Mucosa of descending colon (tissue), 3 donors: ENCODE data around the gene KCNJ14. TPM values are rescaled to one million over a fixed set of nuclear protein-coding genes. Genes with fewer than 3 reads are reported as not detected.

Source experiments
- ATAC-seq: fragments of 200-7000 bp; cut with Tn5 transposase; one replicate; pipeline ENCODE4 v1.9.1; 2020; ENCODE audit warnings: mild to moderate bottlenecking, moderate library complexity
- DNase-seq, 3 donors: peaks; one replicate each; pipeline ENCODE4 v3.0.0-alpha.2; 2020
- H3K36me3 ChIP-seq: fragments of 200-600 bp; one replicate; pipeline ENCODE4 v1.8.0; 2021; ENCODE audit warnings: low read depth, mild to moderate bottlenecking
- H3K4me1 ChIP-seq: fragments of 200-600 bp; one replicate; pipeline ENCODE4 v1.8.0; 2021; ENCODE audit warnings: low read depth, mild to moderate bottlenecking
- H3K4me3 ChIP-seq: fragments of 200-600 bp; one replicate; pipeline ENCODE4 v1.8.0; 2021; ENCODE audit warnings: mild to moderate bottlenecking
- H3K9me3 ChIP-seq: fragments of 200-600 bp; one replicate; pipeline ENCODE4 v1.8.0; 2021; ENCODE audit warnings: mild to moderate bottlenecking
- intact Hi-C, 2 donors: fragments of 100-400 bp; cut with DNase I in 1 of 2; cut with micrococcal nuclease in 1 of 2; formaldehyde crosslinking; loops; one replicate each; pipeline versions ENCODE4 v1.11.0 to v1.11.1; 2022; cut with DNase I, micrococcal nuclease
- total RNA-seq, 3 donors: library from RNA; stranded (reverse); fragmentation: NEBNext Ultra II Directional in 2 of 3; extraction: Animal tissue kit (Norgen Biotek cat#: 25700) in 2 of 3; gene quantifications; one replicate each; pipeline versions ENCODE4 v1.2.1 to v1.2.4, GENCODE V29; 2021 to 2023
- TF ChIP-seq, protein P1 (sequence below): fragments of 200-600 bp; IDR thresholded peaks from one replicate; pipeline ENCODE4 v1.8.0; 2022; ENCODE audit warnings: antibody characterized with exemption, mild to moderate bottlenecking
- donor health status: DM: no; HTN: no; CAD: no; lungs with moderate emphysema.
- donor health status: DM: no; HTN: no; CAD: no.
- donor health status: DM: no; HTN: yes; CAD: no.

The KCNJ14 gene
- total RNA-seq, 3 donors from 2014 or later: 0.46 to 1.3 (median 0.67) TPM

GRCh38 chr19:48473161-48473966 is 18.0 kb downstream of the KCNJ14 start:
- H3K4me1 ChIP-seq: peaks cover 12% of the 10 kb centered on the region
- peaks cover 10% of the 10 kb centered on the region for H3K36me3 ChIP-seq
- TF ChIP-seq, protein P1, sequence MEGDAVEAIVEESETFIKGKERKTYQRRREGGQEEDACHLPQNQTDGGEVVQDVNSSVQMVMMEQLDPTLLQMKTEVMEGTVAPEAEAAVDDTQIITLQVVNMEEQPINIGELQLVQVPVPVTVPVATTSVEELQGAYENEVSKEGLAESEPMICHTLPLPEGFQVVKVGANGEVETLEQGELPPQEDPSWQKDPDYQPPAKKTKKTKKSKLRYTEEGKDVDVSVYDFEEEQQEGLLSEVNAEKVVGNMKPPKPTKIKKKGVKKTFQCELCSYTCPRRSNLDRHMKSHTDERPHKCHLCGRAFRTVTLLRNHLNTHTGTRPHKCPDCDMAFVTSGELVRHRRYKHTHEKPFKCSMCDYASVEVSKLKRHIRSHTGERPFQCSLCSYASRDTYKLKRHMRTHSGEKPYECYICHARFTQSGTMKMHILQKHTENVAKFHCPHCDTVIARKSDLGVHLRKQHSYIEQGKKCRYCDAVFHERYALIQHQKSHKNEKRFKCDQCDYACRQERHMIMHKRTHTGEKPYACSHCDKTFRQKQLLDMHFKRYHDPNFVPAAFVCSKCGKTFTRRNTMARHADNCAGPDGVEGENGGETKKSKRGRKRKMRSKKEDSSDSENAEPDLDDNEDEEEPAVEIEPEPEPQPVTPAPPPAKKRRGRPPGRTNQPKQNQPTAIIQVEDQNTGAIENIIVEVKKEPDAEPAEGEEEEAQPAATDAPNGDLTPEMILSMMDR: no peak
- intact Hi-C loops: no loop called here
- no peak overlapping the region for H3K4me3 ChIP-seq
- no peaks in the 10 kb centered on the region for H3K9me3 ChIP-seq
- DNase-seq: no peak
- no peak for ATAC-seq

DNA sequence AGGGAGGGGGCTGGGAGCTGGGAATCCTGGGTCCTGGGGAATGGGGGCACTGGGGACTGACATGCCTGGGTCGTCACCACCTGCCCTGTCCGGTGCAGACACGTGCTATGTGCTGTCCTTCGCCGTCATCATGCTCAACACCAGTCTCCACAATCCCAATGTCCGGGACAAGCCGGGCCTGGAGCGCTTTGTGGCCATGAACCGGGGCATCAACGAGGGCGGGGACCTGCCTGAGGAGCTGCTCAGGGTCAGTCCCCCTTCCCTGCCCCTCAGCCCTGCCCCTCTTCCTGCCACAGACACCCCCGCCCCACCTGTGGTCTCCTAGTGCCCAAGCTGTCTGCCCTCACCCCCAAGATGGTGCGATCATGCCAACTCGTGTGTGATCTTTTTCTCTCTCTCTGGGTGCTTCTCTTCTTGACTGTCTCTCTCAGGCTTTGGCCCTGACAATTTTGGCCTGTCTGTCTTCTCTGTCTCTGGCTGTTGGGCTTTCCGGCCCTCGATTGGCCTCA is 18.8 kb downstream of the KCNJ14 start:
- intact Hi-C loops: no loop called here
- Histone ChIP-seq H3K9me3 (no peaks in the 10 kb centered on the region), H3K4me3 (no peak overlapping the region), H3K36me3 (peaks cover 10% of the 10 kb centered on the region), H3K4me1 (peaks cover 10% of the 10 kb centered on the region)
- ATAC-seq (no peak), DNase-seq (no peak)
- TF ChIP-seq, protein P1: no peak

DNA sequence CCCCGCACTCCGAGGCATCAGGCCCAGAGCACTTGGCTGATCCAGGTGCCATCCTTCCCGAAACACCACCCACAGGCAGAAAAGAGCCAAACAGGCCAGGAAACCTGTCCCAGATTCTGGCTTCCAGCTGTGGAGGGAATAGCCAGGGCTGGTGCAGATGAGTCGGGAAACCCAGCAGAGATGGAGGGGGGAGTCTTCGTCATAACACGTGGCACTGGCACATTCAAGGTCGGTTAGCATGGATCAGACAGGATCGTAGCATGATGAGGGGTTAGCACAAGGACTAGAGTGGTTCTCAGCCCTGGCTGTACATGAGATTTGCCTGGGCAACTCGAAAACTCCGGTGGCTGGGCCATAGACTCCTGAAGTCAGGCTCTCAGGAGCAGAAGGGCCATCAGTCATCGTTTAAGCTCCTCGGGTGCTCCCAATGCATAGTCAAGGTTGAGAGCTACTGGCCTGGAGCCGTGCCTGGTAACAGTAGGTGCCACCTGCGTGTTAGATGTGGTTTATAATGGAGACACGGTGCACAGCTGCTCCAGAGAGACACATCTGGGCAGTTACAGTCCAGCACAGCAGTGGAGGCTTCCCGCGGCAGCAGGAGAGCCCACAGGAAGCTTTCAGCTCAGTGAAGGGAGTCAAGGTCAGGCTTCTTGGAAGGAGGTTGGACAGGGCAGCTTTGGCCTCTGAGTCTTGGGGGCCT is 20.1 kb downstream of the KCNJ14 start:
- ATAC-seq (no peak), DNase-seq (no peak)
- Histone ChIP-seq H3K36me3 (peaks cover 10% of the 10 kb centered on the region), H3K9me3 (no peaks in the 10 kb centered on the region), H3K4me1 (peaks cover 3% of the 10 kb centered on the region), H3K4me3 (no peak overlapping the region)
- TF ChIP-seq, protein P1: no peak
- intact Hi-C loops: no loop called here

GRCh38 chr19:48476176-48476575 is 20.8 kb downstream of the KCNJ14 start:
- peaks cover 2% of the 10 kb centered on the region for H3K4me1 ChIP-seq
- intact Hi-C loops: no loop called here
- peaks cover 10% of the 10 kb centered on the region for H3K36me3 ChIP-seq

DNA sequence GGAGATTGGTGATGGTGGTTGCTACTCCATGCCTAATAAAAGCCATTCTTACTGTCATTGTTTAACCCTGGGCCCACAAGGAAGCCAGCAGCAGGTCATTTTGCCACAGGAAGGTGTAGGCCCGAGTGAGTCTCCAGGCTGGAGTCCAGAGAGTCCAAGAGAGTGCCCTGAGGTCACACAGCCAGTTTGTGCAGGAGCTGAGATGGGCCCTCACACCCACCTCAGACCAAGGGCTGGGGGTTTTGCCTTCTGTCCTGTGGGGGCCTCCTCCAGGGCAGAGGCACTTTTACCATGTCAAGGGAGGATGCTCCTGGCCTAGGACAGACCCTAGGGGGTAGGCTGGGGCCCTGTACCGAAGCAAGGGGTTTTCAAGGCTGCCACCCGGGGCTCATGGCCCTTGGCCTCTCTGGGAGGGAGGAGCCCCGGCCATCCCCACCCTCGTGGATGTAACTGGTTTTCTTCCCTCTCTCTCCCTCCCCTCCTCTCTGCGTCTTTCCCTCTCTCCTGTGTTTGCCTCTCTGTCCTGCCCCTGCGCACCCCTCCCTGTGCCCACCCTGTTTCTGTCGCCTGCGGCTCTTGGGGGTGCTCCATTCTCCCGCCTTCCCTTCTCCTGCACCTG is 21.8 kb downstream of the KCNJ14 start:
- Histone ChIP-seq H3K36me3 (peaks cover 8% of the 10 kb centered on the region), H3K4me1 (peaks cover 3% of the 10 kb centered on the region), H3K4me3 (no peak overlapping the region), H3K9me3 (no peaks in the 10 kb centered on the region)
- intact Hi-C loops: no loop called here
- ATAC-seq: no peak
- TF ChIP-seq, protein P1: no peak
- DNase-seq: no peak

More at GRCh38 chr19:48476176-48476575, 20.8 kb downstream of the KCNJ14 start:
- TF ChIP-seq, protein P1: no peak
- Histone ChIP-seq H3K9me3 (no peaks in the 10 kb centered on the region), H3K4me3 (no peak overlapping the region)
- DNase-seq: no peak
- no peak for ATAC-seq
